Breast epithelium (tissue), 3 donors: ENCODE data around the gene IFNL3.
"Not testable (repeated sequence)": the region's sequence is repeated elsewhere in the genome, so short reads cannot be mapped to it uniquely, and the experiment has no call there.

Source experiments
- POLR2A ChIP-seq: fragments of 450-650 bp; IDR thresholded peaks from one replicate; pipeline ENCODE4 v1.6.1; 2016; ENCODE audit warnings: antibody characterized with exemption, mild to moderate bottlenecking, moderate library complexity
- POLR2AphosphoS5 ChIP-seq, 3 donors: sonication (generic); formaldehyde crosslinking; IDR thresholded peaks; one replicate each; pipeline ENCODE4 v1.6.1; 2017; ENCODE audit warnings: antibody characterized with exemption in 3 of 3
- TF ChIP-seq, protein P1 (sequence below), 3 donors: fragments of 450-650 bp; IDR thresholded peaks; one replicate each; pipeline ENCODE4 v1.5.1; 2016 to 2017; ENCODE audit warnings: antibody characterized with exemption in 3 of 3, mild to moderate bottlenecking in 3 of 3, moderate library complexity in 3 of 3

DNA sequence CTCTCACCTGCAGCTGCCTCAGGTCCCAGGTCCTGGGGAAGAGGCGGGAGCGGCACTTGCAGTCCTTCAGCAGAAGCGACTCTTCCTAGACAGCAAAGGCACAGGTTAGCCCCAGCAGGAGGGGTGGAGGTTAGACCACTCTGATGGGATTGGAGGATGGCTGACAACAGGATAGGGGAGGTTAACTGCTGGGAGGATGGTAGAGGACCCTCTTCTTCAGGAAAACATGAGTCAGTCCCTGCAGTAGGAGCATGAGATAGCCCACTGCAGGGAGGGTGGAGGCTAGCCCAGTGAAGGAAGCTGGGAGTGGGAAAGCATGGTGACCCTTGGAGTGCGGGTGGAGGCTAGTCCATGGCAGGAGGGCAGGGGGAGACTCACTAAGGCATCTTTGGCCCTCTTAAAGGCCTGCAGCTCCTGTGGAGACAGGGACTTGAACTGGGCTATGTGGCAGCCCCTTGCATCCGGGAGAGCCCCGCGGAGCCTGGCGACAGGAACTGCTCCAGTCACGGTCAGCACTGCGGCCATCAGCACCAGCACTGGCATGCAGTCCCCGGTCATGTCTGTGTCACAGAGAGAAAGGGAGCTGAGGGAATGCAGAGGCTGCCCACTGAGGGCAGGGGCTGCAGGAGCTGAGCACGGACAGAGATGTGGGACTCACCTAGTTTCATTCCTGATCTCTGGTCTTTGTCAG lies at the start of gene IFNL3:
- not testable (repeated sequence) for TF ChIP-seq POLR2AphosphoS5 (IDR thresholded peaks at IDR 0.05); POLR2A
- TF ChIP-seq, protein P1, sequence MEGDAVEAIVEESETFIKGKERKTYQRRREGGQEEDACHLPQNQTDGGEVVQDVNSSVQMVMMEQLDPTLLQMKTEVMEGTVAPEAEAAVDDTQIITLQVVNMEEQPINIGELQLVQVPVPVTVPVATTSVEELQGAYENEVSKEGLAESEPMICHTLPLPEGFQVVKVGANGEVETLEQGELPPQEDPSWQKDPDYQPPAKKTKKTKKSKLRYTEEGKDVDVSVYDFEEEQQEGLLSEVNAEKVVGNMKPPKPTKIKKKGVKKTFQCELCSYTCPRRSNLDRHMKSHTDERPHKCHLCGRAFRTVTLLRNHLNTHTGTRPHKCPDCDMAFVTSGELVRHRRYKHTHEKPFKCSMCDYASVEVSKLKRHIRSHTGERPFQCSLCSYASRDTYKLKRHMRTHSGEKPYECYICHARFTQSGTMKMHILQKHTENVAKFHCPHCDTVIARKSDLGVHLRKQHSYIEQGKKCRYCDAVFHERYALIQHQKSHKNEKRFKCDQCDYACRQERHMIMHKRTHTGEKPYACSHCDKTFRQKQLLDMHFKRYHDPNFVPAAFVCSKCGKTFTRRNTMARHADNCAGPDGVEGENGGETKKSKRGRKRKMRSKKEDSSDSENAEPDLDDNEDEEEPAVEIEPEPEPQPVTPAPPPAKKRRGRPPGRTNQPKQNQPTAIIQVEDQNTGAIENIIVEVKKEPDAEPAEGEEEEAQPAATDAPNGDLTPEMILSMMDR (IDR thresholded peaks at IDR 0.05): not testable (repeated sequence)
